Astrocyte (in vitro differentiated cells and primary cell): ENCODE results near the gene CDC40. TPM values are rescaled to one million over a fixed set of nuclear protein-coding genes. Genes with fewer than 3 reads are reported as not detected.
A peak's percentile ranks its signal among the peaks of the same experiment; 100 is the strongest.

Source experiments
- DNase-seq: peaks from one replicate; pipeline ENCODE4 v3.0.0-alpha.2; 2010; ENCODE audit warnings: low read depth
- FAIRE-seq: peaks from 2 replicates; lab custom pipeline; 2011; peaks lifted over from hg19 to GRCh38; lab: Jason Lieb, UNC
- H2AFZ ChIP-seq: 2 replicates; pipeline ENCODE4 v1.6.0; 2012; ENCODE audit warnings: low read depth, low read length, inconsistent platforms
- H3K27ac ChIP-seq: 2 replicates; pipeline ENCODE4 v1.5.1; 2011; ENCODE audit warnings: low read depth, low read length, inconsistent platforms
- H3K27me3 ChIP-seq: 2 replicates; pipeline ENCODE4 v1.6.0; 2011; ENCODE audit warnings: low read length, inconsistent platforms; ENCODE audit not compliant: insufficient read depth
- H3K36me3 ChIP-seq: 2 replicates; pipeline ENCODE4 v1.5.1; 2011; ENCODE audit warnings: low read length, inconsistent platforms; ENCODE audit not compliant: insufficient read depth
- H3K4me1 ChIP-seq: 2 replicates; pipeline ENCODE4 v1.5.1; 2011; ENCODE audit warnings: low read length, inconsistent platforms; ENCODE audit not compliant: insufficient read depth
- H3K4me2 ChIP-seq: 2 replicates; pipeline ENCODE4 v1.6.0; 2012; ENCODE audit warnings: low read length, inconsistent platforms
- H3K4me3 ChIP-seq: 2 replicates; pipeline ENCODE4 v1.5.1; 2011; ENCODE audit warnings: low read depth, mild to moderate bottlenecking, low read length, inconsistent platforms; ENCODE audit not compliant: insufficient read depth
- H3K79me2 ChIP-seq: 2 replicates; pipeline ENCODE4 v1.6.0; 2012; ENCODE audit warnings: mild to moderate bottlenecking, low read length, inconsistent platforms; ENCODE audit not compliant: insufficient read depth
- H3K9ac ChIP-seq: 2 replicates; pipeline ENCODE4 v1.6.0; 2012; ENCODE audit warnings: mild to moderate bottlenecking, low read length, inconsistent platforms
- H3K9me3 ChIP-seq: 2 replicates; pipeline ENCODE4 v1.5.1; 2012; ENCODE audit warnings: low read depth, mild to moderate bottlenecking, low read length, inconsistent platforms; ENCODE audit not compliant: insufficient read depth
- H4K20me1 ChIP-seq: 2 replicates; pipeline ENCODE4 v1.6.0; 2012; ENCODE audit warnings: low read length, inconsistent platforms; ENCODE audit not compliant: insufficient read depth
- H3K27ac Mint-ChIP-seq: one replicate; pipeline ENCODE4 v1.8.0; 2021; ENCODE audit warnings: mild to moderate bottlenecking, mixed read lengths; ENCODE audit not compliant: unreplicated experiment
- H3K27me3 Mint-ChIP-seq: one replicate; pipeline ENCODE4 v1.8.0; 2021; ENCODE audit warnings: low read depth, mixed read lengths; ENCODE audit not compliant: unreplicated experiment
- H3K36me3 Mint-ChIP-seq: one replicate; pipeline ENCODE4 v1.8.0; 2021; ENCODE audit warnings: low read depth, mixed read lengths; ENCODE audit not compliant: unreplicated experiment
- H3K4me1 Mint-ChIP-seq: one replicate; pipeline ENCODE4 v1.8.0; 2021; ENCODE audit warnings: low read depth, mixed read lengths; ENCODE audit not compliant: unreplicated experiment
- H3K4me3 Mint-ChIP-seq: one replicate; pipeline ENCODE4 v1.8.0; 2021; ENCODE audit warnings: mild to moderate bottlenecking, moderate library complexity, mixed read lengths; ENCODE audit not compliant: unreplicated experiment
- H3K9me3 Mint-ChIP-seq: one replicate; pipeline ENCODE4 v1.8.0; 2021; ENCODE audit warnings: mild to moderate bottlenecking, mixed read lengths; ENCODE audit not compliant: unreplicated experiment
- CTCF ChIP-seq: IDR thresholded peaks from 2 replicates; pipeline ENCODE4 v1.5.1; 2011; ENCODE audit warnings: low read depth, mild to moderate bottlenecking, inconsistent platforms, low read length, moderate library complexity; ENCODE audit not compliant: insufficient read depth
- EZH2 ChIP-seq: IDR thresholded peaks from 2 replicates; pipeline ENCODE4 v1.6.1; 2012; ENCODE audit warnings: mild to moderate bottlenecking, low read length, inconsistent platforms; ENCODE audit not compliant: insufficient read depth
- total RNA-seq: library from RNA; stranded (reverse); gene quantifications from 2 replicates; pipeline ENCODE4 v1.2.1, GENCODE V29; 2021

CDC40 gene
- total RNA-seq, 1 donor from 2014 or later, result 18.7 TPM

DNA sequence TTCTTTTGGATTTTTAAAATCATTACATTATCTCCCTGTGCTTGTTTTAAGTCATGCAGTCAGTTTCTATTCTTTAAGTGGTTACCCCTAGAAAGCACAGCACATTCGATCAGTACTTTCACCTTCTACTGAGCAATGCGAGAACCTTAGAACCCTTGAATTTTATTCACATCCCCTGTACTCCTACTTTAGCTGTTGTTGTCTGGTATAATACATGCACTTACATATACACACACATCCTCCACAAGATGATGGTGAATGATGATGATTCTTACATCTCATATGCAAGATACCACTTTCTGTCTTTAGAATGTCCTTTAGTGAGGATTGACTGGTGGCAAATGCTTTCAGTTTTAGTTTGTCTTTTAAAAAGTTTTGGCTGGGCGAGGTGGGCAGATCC, 5.7 kb downstream of the CDC40 start:
- Mint-ChIP-seq H3K4me1 (peaks cover 7% of the 10 kb centered on the region), H3K27me3 (no peaks in the 10 kb centered on the region), H3K36me3 (no peaks in the 10 kb centered on the region), H3K9me3 (no peaks in the 10 kb centered on the region), H3K4me3 (no peak overlapping the region), H3K27ac (no peak overlapping the region)
- DNase-seq, result no peak
- no peak overlapping the region for H2AFZ ChIP-seq
- H3K4me1 ChIP-seq, result peaks cover 9% of the 10 kb centered on the region
- H3K79me2 ChIP-seq, result peaks cover 98% of the 10 kb centered on the region
- H4K20me1 ChIP-seq, result peaks cover 68% of the 10 kb centered on the region
- H3K9ac ChIP-seq, result no peak overlapping the region
- no peaks in the 10 kb centered on the region for H3K36me3 ChIP-seq
- FAIRE-seq, result no peak
- H3K4me2 ChIP-seq, result no peak overlapping the region
- TF ChIP-seq CTCF, result no peak
- TF ChIP-seq EZH2, result no peak
- no peaks in the 10 kb centered on the region for H3K9me3 ChIP-seq
- H3K4me3 ChIP-seq, result no peak overlapping the region
- H3K27ac ChIP-seq, result no peak overlapping the region
- no peaks in the 10 kb centered on the region for H3K27me3 ChIP-seq

- Mint-ChIP-seq H3K27ac (no peak overlapping the region), H3K9me3 (no peaks in the 10 kb centered on the region), H3K36me3 (no peaks in the 10 kb centered on the region), H3K4me3 (no peak overlapping the region), H3K4me1 (peaks cover 7% of the 10 kb centered on the region), H3K27me3 (no peaks in the 10 kb centered on the region)
- Histone ChIP-seq H3K27ac (no peak overlapping the region), H3K4me2 (no peak overlapping the region), H3K27me3 (no peaks in the 10 kb centered on the region), H3K4me3 (no peak overlapping the region), H3K9me3 (no peaks in the 10 kb centered on the region), H4K20me1 (peaks cover 71% of the 10 kb centered on the region), H2AFZ (no peak overlapping the region), H3K4me1 (no peaks in the 10 kb centered on the region), H3K9ac (no peak overlapping the region), H3K79me2 (peaks cover 86% of the 10 kb centered on the region), H3K36me3 (no peaks in the 10 kb centered on the region)
- DNase-seq, result peak; percentile 27
- FAIRE-seq, result no peak
- TF ChIP-seq EZH2, result no peak
- no peak for TF ChIP-seq CTCF
Measured at GRCh38 chr6:110188791-110189190, 8.6 kb downstream of the CDC40 start.

- no peaks in the 10 kb centered on the region for H3K36me3 ChIP-seq
- Mint-ChIP-seq H3K4me1 (peaks cover 7% of the 10 kb centered on the region), H3K27me3 (no peaks in the 10 kb centered on the region), H3K4me3 (no peak overlapping the region), H3K36me3 (no peaks in the 10 kb centered on the region), H3K27ac (no peak overlapping the region), H3K9me3 (no peaks in the 10 kb centered on the region)
- H3K9ac ChIP-seq, result no peak overlapping the region
- FAIRE-seq (no peak), DNase-seq (no peak)
- peaks cover 72% of the 10 kb centered on the region for H3K79me2 ChIP-seq
- H3K4me2 ChIP-seq, result no peak overlapping the region
- no peak overlapping the region for H3K27ac ChIP-seq
- H2AFZ ChIP-seq, result no peak overlapping the region
- no peak for TF ChIP-seq EZH2
- no peak overlapping the region for H3K4me3 ChIP-seq
- no peaks in the 10 kb centered on the region for H3K4me1 ChIP-seq
- no peaks in the 10 kb centered on the region for H3K27me3 ChIP-seq
- H4K20me1 ChIP-seq, result peaks cover 58% of the 10 kb centered on the region
- H3K9me3 ChIP-seq, result no peaks in the 10 kb centered on the region
Measured at GRCh38 chr6:110190726-110191125, 10.5 kb downstream of the CDC40 start.
